Measurements from ENCODE around the gene ZNF850. TPM values are rescaled to one million over a fixed set of nuclear protein-coding genes. Genes with fewer than 3 reads are reported as not detected.

Gene ZNF850
- total and polyA plus RNA-seq, 2 of the 13 experiments (the other 11 are each of a cell fraction or from before 2014, with no cell fraction given): 0.78 to 6.6 TPM

- in situ Hi-C loops (cut with HindIII; ENCODE audit: extremely low pct_ligation_motif_present, low pct_unique_long_range_greater_than_20kb) (no loop called here), intact Hi-C loops (cut with micrococcal nuclease; ENCODE audit: unreplicated experiment) (no loop called here)
- TF ChIP-seq THAP8 (CRISPR knock-in tag; IDR thresholded peaks at IDR 0.05; ENCODE audit: borderline replicate concordance): no peak
- Histone ChIP-seq H3K4me2 (ENCODE audit: low read depth, low read length) (no peak overlapping the region), H3K27me3 (ENCODE audit: control insufficient read depth in 1 of 2, insufficient read depth in 2 of 2, low read length in 2 of 2) (no peaks in the 10 kb centered on the region), H2AFZ (ENCODE audit: low read length) (no peak overlapping the region), H3K9me3 (ENCODE audit: low read length) (peaks cover 32% of the 10 kb centered on the region), H3K9ac (ENCODE audit: insufficient read depth, low read depth, low read length) (no peak overlapping the region), H3K4me1 (ENCODE audit: insufficient read depth, low read length) (no peaks in the 10 kb centered on the region), H3K27ac (ENCODE audit: extremely low read length, insufficient read depth, low read length) (no peak overlapping the region), H3K36me3 (replicated peaks in 1 of 2; ENCODE audit: control insufficient read depth in 1 of 2, insufficient read depth in 2 of 2, low read length in 2 of 2) (peaks cover 0 to 2% of the 10 kb centered on the region in 2 experiments; a peak in 2 of 5 replicates), H3K4me3 (replicated peaks in 1 of 3; ENCODE audit: insufficient read depth in 1 of 3, low read depth in 2 of 3, low read length in 3 of 3) (no peak overlapping the region), H3K79me2 (ENCODE audit: insufficient read depth, low read length) (no peaks in the 10 kb centered on the region), H4K20me1 (ENCODE audit: insufficient read depth, low read length) (no peaks in the 10 kb centered on the region)
- FAIRE-seq (no peak), DNase-seq (ENCODE audit: low spot score) (no peak), ATAC-seq (no peak)
- WGBS (ENCODE audit: low lambda C conversion rate): 85% methylated on average over 2 of the region's 2 CpGs
- CTCF ChIA-PET (ENCODE audit: low intra/inter-chr PET ratio, low total read pairs): no interaction called here
- POLR2A ChIA-PET: no interaction called here
- no TSS peak for BruUV-seq (replicated peaks)
Observed at GRCh38 chr19:36674201-36674600, 98.4 kb downstream of the ZNF850 start.

GRCh38 chr19:36672368-36672767 is 100.2 kb downstream of the ZNF850 start:
- no peak overlapping the region for H2AFZ ChIP-seq (ENCODE audit: low read length)
- DNase-seq (ENCODE audit: low spot score): no peak
- no peak for FAIRE-seq
- WGBS (ENCODE audit: low lambda C conversion rate): 100% methylated on average over 1 of the region's 1 CpG
- no peaks in the 10 kb centered on the region for H3K79me2 ChIP-seq (ENCODE audit: insufficient read depth, low read length)
- in situ Hi-C loops (cut with HindIII; ENCODE audit: extremely low pct_ligation_motif_present, low pct_unique_long_range_greater_than_20kb): no loop called here
- ChIA-PET CTCF (ENCODE audit: low intra/inter-chr PET ratio, low total read pairs) (no interaction called here), POLR2A (no interaction called here)
- H3K27me3 ChIP-seq (ENCODE audit: control insufficient read depth in 1 of 2, insufficient read depth in 2 of 2, low read length in 2 of 2): no peaks in the 10 kb centered on the region; a peak in 1 of 5 replicates
- no peak overlapping the region for H3K4me2 ChIP-seq (ENCODE audit: low read depth, low read length)
- H3K4me3 ChIP-seq (replicated peaks in 1 of 3; ENCODE audit: insufficient read depth in 1 of 3, low read depth in 2 of 3, low read length in 3 of 3): no peak overlapping the region
- no peak overlapping the region for H3K27ac ChIP-seq (ENCODE audit: extremely low read length, insufficient read depth, low read length)
- peaks cover 24% of the 10 kb centered on the region for H3K9me3 ChIP-seq (ENCODE audit: low read length)
- H3K9ac ChIP-seq (ENCODE audit: insufficient read depth, low read depth, low read length): no peak overlapping the region
- H3K36me3 ChIP-seq (replicated peaks in 1 of 2; ENCODE audit: control insufficient read depth in 1 of 2, insufficient read depth in 2 of 2, low read length in 2 of 2): no peaks in the 10 kb centered on the region; a peak in 1 of 5 replicates
- TF ChIP-seq ZNF670 (CRISPR knock-in tag; IDR thresholded peaks at IDR 0.05; ENCODE audit: borderline replicate concordance): no peak
- TF ChIP-seq EP300 (IDR thresholded peaks at IDR 0.05; ENCODE audit: low read depth in 2 of 2, low read length in 2 of 2): no peak
- TF ChIP-seq EP300 (CRISPR knock-in tag; IDR thresholded peaks at IDR 0.05; ENCODE audit: borderline replicate concordance): no peak
- TF ChIP-seq ONECUT2 (CRISPR knock-in tag; IDR thresholded peaks at IDR 0.05): no peak
- no peak for TF ChIP-seq ZFP36L1 (CRISPR knock-in tag; IDR thresholded peaks at IDR 0.05)
- TF ChIP-seq RORA (CRISPR knock-in tag; IDR thresholded peaks at IDR 0.05): no peak
- TF ChIP-seq CTCF (CRISPR knock-in tag; IDR thresholded peaks at IDR 0.05): no peak
- no peak for TF ChIP-seq ZNF317 (CRISPR knock-in tag; IDR thresholded peaks at IDR 0.05)
- TF ChIP-seq TARDBP (CRISPR knock-in tag; IDR thresholded peaks at IDR 0.05): no peak
- TF ChIP-seq ZNF773 (CRISPR knock-in tag; IDR thresholded peaks at IDR 0.05; ENCODE audit: borderline replicate concordance): no peak
- TF ChIP-seq HMG20A (CRISPR knock-in tag; IDR thresholded peaks at IDR 0.05; ENCODE audit: borderline replicate concordance): no peak
- TF ChIP-seq TSC22D2 (CRISPR knock-in tag; IDR thresholded peaks at IDR 0.05; ENCODE audit: borderline replicate concordance): no peak
- no peak for TF ChIP-seq RBFOX2 (IDR thresholded peaks at IDR 0.05; ENCODE audit: low read depth, low read length)
- no peak for TF ChIP-seq BCL6 (CRISPR knock-in tag; IDR thresholded peaks at IDR 0.05)
- TF ChIP-seq ZNF7 (CRISPR knock-in tag; IDR thresholded peaks at IDR 0.05): no peak
- TF ChIP-seq ZNF20 (CRISPR knock-in tag; IDR thresholded peaks at IDR 0.05): no peak
- no TSS peak for BruUV-seq (replicated peaks)
- intact Hi-C loops (cut with micrococcal nuclease; ENCODE audit: unreplicated experiment): no loop called here
- no peaks in the 10 kb centered on the region for H4K20me1 ChIP-seq (ENCODE audit: insufficient read depth, low read length)
- no peak for ATAC-seq
- no peaks in the 10 kb centered on the region for H3K4me1 ChIP-seq (ENCODE audit: insufficient read depth, low read length)
